Activated CD4-positive, alpha-beta T cell treated with anti-CD3 and anti-CD28 coated beads, Interleukin-2, amount 10 ng/mL, durations not matched to agents 7 days and 5 days (primary cell): ENCODE data around the gene FFAR1. TPM values are rescaled to one million over a fixed set of nuclear protein-coding genes. Genes with fewer than 3 reads are reported as not detected.

Source experiments
- CTCF ChIA-PET: fragments of 350-600 bp; sonication (Branson Sonifier 250); formaldehyde crosslinking; loops from one replicate; lab custom pipeline; 2021; ENCODE audit warnings: antibody characterized with exemption; lab: Charles Lee
- POLR2A ChIA-PET: fragments of 350-600 bp; sonication (Branson Sonifier 250); formaldehyde crosslinking; loops from one replicate; lab custom pipeline; 2021; ENCODE audit warnings: antibody characterized with exemption; lab: Charles Lee
- DNase-seq: peaks from one replicate; pipeline ENCODE4 v3.0.0-alpha.2; 2020
- H3K27ac Mint-ChIP-seq: one replicate; pipeline ENCODE4 v1.8.0; 2021; ENCODE audit warnings: mild to moderate bottlenecking, moderate library complexity, mixed read lengths
- H3K27me3 Mint-ChIP-seq: one replicate; pipeline ENCODE4 v1.8.0; 2021; ENCODE audit warnings: mixed read lengths
- H3K36me3 Mint-ChIP-seq: one replicate; pipeline ENCODE4 v1.8.0; 2021; ENCODE audit warnings: low read depth, mixed read lengths
- H3K4me1 Mint-ChIP-seq: one replicate; pipeline ENCODE4 v1.8.0; 2021; ENCODE audit warnings: mixed read lengths
- H3K4me3 Mint-ChIP-seq: one replicate; pipeline ENCODE4 v1.8.0; 2021; ENCODE audit warnings: mild to moderate bottlenecking, moderate library complexity, mixed read lengths
- H3K9me3 Mint-ChIP-seq: one replicate; pipeline ENCODE4 v1.8.0; 2021; ENCODE audit warnings: mixed read lengths
- total RNA-seq, 2 experiments: library from RNA; stranded (reverse); gene quantifications; one replicate each; pipeline ENCODE4 v1.2.3, GENCODE V29; 2021

Gene FFAR1
- total RNA-seq, 2 experiments from 2014 or later, result not detected

DNA sequence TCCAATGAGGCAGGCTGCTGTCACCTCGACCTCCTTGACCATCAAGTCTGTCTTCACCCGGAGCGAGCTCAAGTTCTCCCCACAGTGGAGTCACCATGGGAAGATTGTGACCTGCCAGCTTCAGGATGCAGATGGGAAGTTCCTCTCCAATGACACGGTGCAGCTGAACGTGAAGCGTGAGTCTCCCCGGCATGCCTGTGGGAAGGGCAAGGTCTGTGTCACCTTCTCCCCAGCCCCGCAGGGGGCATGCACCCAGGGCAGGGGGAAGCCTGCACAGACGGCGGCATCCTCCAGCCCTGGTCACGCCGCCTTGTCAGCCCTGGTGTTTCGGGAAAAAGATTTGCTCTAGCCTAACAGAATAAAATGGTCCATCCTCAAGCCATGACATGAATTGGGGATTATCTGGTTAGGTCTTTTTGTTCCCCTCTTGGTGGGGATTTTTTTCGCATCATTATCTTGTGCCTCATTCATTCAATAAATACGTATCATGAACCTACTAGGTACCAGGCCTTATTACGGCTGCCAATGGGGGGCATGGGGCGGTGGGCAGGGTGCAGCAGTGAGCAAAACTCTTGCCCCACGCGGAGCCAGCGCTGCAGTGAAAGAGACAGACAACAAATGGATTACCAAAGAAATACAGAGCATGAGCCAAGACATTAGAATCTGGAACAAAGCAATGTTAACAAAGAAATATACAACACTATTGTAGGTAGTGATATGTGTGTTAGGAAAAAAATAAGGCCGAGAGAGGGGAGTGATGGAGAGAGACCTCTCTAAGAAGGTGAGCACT lies 11.3 kb upstream of the FFAR1 start:
- no peak overlapping the region for H3K27ac Mint-ChIP-seq
- no peak overlapping the region for H3K4me3 Mint-ChIP-seq
- H3K4me1 Mint-ChIP-seq, result peaks cover 16% of the 10 kb centered on the region
- no peaks in the 10 kb centered on the region for H3K27me3 Mint-ChIP-seq
- H3K36me3 Mint-ChIP-seq, result no peaks in the 10 kb centered on the region
- POLR2A ChIA-PET, result no interaction called here
- no peaks in the 10 kb centered on the region for H3K9me3 Mint-ChIP-seq
- CTCF ChIA-PET, result interaction anchor here (0.8 kb wide), 1 partner anchor 161 kb away, joined by 3 read pairs; no protein-coding TSS in a partner anchor
- no peak for DNase-seq

DNA sequence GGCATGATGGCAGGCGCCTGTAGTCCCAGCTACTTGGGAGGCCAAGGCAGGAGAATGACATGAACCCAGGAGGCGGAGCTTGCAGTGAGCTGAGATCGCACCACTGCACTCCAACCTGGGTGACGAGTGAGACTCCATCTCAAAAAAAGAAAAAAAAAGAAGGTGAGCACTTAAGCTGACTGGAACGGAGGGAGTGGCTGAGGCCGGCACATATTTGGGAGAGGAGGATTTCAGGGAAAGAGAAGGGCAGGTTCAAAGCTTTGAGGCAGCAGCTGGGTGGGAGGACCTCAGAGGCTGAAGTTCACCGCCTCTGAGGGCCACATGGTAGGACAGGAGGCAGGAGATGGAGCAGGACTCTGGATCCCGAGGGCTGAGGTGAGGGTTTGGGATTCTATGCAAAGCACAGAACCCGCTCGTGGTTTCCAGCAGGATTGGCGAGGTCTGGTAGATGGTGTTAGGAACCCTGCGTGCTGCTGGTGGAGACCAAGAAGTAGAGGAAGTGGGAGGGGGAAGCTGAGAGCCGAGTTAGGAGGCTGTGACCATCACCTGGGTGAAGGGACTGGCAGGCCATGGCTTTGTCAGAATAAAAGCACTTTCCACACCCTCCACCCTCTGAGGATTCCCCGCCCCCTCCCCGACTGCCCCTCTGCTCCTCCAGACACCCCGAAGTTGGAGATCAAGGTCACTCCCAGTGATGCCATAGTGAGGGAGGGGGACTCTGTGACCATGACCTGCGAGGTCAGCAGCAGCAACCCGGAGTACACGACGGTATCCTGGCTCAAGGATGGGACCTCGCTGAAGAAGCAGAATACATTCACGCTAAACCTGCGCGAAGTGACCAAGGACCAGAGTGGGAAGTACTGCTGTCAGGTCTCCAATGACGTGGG lies 10.4 kb upstream of the FFAR1 start:
- H3K27ac Mint-ChIP-seq, result no peak overlapping the region
- no peaks in the 10 kb centered on the region for H3K9me3 Mint-ChIP-seq
- H3K4me1 Mint-ChIP-seq, result peaks cover 16% of the 10 kb centered on the region
- ChIA-PET CTCF (no interaction called here), POLR2A (no interaction called here)
- DNase-seq, result no peak
- no peak overlapping the region for H3K4me3 Mint-ChIP-seq
- H3K36me3 Mint-ChIP-seq, result no peaks in the 10 kb centered on the region
- H3K27me3 Mint-ChIP-seq, result no peaks in the 10 kb centered on the region

DNA sequence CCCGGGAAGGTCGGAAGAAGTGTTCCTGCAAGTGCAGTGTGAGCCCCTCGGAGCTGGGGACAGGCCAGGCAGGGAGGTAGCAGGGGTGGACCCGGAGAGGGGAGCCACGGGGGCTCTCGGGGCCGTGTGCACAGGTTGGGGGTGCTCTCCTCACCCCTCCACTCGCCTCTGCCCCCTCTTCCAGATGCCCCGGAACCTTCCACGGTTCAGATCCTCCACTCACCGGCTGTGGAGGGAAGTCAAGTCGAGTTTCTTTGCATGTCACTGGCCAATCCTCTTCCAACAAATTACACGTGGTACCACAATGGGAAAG lies 9.8 kb upstream of the FFAR1 start:
- Mint-ChIP-seq H3K27ac (no peak overlapping the region), H3K9me3 (no peaks in the 10 kb centered on the region), H3K27me3 (no peaks in the 10 kb centered on the region), H3K4me3 (no peak overlapping the region), H3K36me3 (no peaks in the 10 kb centered on the region), H3K4me1 (peaks cover 10% of the 10 kb centered on the region)
- CTCF ChIA-PET, result no interaction called here
- POLR2A ChIA-PET, result no interaction called here
- no peak for DNase-seq

DNA sequence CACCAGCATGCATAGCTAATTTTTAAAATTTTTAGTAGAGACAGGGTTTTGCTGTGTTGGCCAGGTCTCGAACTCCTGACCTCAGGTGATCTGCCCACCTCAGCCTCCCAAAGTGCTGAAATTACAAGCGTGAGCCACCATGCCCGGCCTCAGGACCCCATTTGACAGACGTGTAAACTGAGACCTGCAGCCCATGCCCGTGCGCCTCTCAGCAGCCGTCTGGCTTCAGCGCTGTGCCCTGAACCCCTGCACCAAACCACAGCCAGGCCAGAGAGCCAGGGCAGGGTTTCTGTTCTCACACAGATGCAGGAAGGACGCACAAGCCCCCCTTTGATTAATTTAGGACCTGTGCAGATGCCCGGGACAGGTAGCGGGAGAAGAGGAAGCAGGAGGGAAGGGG lies 7.3 kb upstream of the FFAR1 start:
- Mint-ChIP-seq H3K4me1 (no peaks in the 10 kb centered on the region), H3K9me3 (no peaks in the 10 kb centered on the region), H3K27ac (no peak overlapping the region), H3K36me3 (no peaks in the 10 kb centered on the region), H3K27me3 (peaks cover 3% of the 10 kb centered on the region), H3K4me3 (no peak overlapping the region)
- ChIA-PET POLR2A (no interaction called here), CTCF (interaction anchor here (0.6 to 2.0 kb wide), 2 partner anchors 13 to 24 kb away, joined by 5 to 6 read pairs; no protein-coding TSS in a partner anchor)
- DNase-seq, result no peak

DNA sequence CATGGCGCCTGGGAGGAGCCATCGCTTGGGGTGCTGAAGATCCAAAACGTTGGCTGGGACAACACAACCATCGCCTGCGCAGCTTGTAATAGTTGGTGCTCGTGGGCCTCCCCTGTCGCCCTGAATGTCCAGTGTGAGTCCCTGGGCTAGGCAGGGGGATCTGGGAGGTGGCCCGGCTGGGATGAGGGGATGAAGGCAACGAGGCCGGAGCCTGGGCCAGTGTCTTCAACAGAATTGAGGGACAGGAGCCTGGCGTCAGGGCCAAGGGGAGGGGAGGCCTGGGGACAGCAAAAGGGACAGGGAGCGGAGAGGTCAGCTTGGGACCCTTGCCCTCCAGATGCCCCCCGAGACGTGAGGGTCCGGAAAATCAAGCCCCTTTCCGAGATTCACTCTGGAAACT lies 6.7 kb upstream of the FFAR1 start:
- CTCF ChIA-PET, result interaction anchor here (2.0 kb wide), 1 partner anchor 12 kb away, joined by 6 read pairs; no protein-coding TSS in a partner anchor

DNA sequence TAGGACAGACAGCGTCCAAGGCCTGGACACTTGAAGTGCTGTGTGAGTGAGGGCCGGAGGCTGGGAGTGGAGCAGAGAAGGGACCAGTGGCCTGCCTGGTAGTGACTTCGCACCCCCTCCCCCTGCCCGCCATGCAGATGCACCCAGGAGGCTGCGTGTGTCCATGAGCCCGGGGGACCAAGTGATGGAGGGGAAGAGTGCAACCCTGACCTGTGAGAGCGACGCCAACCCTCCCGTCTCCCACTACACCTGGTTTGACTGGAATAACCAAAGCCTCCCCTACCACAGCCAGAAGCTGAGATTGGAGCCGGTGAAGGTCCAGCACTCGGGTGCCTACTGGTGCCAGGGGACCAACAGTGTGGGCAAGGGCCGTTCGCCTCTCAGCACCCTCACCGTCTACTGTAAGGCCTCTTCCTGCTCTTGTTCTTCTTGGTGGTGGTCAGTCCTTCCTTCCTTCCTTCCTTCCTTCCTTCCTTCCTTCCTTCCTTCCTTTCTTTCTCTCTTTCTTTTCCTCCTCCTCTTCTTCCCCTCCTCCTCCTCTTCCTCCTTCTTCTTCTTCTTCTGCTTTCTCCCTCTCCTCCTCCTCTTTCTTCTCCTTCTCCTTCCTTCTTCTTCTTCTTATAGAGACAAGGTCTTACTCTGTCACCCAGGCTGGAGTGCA lies 6.0 kb upstream of the FFAR1 start:
- H3K9me3 Mint-ChIP-seq, result no peaks in the 10 kb centered on the region
- DNase-seq, result no peak
- H3K4me3 Mint-ChIP-seq, result no peak overlapping the region
- H3K4me1 Mint-ChIP-seq, result peaks cover 11% of the 10 kb centered on the region
- no peaks in the 10 kb centered on the region for H3K36me3 Mint-ChIP-seq
- no peak overlapping the region for H3K27ac Mint-ChIP-seq
- POLR2A ChIA-PET, result no interaction called here
- H3K27me3 Mint-ChIP-seq, result peaks cover 3% of the 10 kb centered on the region
- CTCF ChIA-PET, result interaction anchor here (2.0 kb wide), 1 partner anchor 11 kb away, joined by 6 read pairs; no protein-coding TSS in a partner anchor

More for the DNA sequence above, 6.7 kb upstream of the FFAR1 start:
- Mint-ChIP-seq H3K4me3 (no peak overlapping the region), H3K27me3 (peaks cover 3% of the 10 kb centered on the region), H3K4me1 (peaks cover 4% of the 10 kb centered on the region), H3K36me3 (no peaks in the 10 kb centered on the region), H3K27ac (no peak overlapping the region), H3K9me3 (no peaks in the 10 kb centered on the region)
- no peak for DNase-seq
- POLR2A ChIA-PET, result no interaction called here

DNA sequence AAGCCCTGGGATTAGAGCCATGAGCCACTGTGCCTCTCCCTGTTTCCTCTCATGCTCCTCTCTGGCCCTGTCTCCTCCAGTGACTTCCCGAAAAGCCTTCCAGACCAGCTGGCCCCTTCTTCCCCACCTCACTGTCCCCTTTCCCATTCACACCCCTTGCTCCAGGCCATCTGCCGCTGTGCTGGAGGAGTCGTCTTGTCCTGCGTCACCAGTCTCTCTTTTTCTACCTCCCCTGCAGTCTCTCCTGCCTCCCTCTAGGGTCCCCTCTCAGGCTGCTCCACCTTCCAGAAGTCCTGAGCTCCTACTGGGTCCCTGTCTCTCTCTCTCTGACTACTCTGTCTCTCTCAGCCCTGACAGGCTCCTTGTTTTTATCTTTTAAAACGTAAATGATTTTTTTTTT lies 5.3 kb upstream of the FFAR1 start:
- ChIA-PET POLR2A (no interaction called here), CTCF (no interaction called here)
- DNase-seq, result no peak
- Mint-ChIP-seq H3K4me1 (peaks cover 18% of the 10 kb centered on the region), H3K9me3 (no peaks in the 10 kb centered on the region), H3K36me3 (no peaks in the 10 kb centered on the region), H3K27me3 (peaks cover 3% of the 10 kb centered on the region), H3K27ac (no peak overlapping the region), H3K4me3 (no peak overlapping the region)

DNA sequence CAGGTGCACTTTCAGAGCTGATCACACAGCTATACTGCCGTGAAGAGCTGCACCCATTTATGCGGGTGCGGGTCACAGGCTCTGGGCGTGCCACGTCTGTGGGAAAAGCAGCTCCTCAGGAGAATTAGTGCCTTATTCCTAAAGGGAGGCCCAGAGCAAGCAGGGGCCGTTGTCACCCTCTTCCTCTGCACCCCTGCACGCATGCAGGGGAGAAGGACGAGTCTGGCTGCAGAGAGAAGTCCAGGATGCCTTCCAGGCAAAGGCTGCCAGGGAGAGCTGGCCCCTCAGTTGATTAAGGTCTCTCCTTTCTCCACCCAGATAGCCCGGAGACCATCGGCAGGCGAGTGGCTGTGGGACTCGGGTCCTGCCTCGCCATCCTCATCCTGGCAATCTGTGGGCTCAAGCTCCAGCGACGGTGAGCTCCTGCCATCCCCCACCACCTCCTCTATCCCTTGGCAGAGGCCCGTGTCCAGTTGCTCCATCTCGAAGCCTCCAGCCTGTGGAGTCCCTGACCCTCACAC lies 3.1 kb upstream of the FFAR1 start:
- no peaks in the 10 kb centered on the region for H3K36me3 Mint-ChIP-seq
- POLR2A ChIA-PET, result no interaction called here
- DNase-seq, result no peak
- no peak overlapping the region for H3K27ac Mint-ChIP-seq
- no peaks in the 10 kb centered on the region for H3K9me3 Mint-ChIP-seq
- H3K27me3 Mint-ChIP-seq, result peaks cover 3% of the 10 kb centered on the region
- CTCF ChIA-PET, result no interaction called here
- H3K4me1 Mint-ChIP-seq, result peaks cover 35% of the 10 kb centered on the region
- H3K4me3 Mint-ChIP-seq, result no peak overlapping the region

DNA sequence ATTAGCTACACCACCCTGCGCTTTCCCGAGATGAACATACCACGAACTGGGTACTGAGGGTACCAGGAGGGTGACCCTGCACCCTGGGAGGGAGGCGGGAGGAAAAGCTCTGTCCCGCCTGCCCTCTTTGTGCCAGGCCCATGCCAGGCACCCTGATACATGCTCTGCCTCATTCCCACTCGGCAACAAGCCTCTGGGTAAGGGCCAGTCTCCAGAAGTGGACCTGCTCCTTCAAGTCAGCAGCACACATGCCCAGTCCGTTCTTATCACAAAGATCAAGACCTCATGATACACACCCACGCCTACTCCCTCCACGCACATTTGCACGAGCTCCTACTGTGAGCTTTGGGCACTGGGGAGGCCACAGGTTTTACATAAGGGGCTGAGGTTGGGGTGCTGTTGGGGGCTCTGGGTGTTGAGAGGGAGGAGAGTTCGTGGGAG lies 2.0 kb upstream of the FFAR1 start:
- Mint-ChIP-seq H3K4me1 (peaks cover 37% of the 10 kb centered on the region), H3K4me3 (no peak overlapping the region), H3K27me3 (peaks cover 3% of the 10 kb centered on the region), H3K9me3 (no peaks in the 10 kb centered on the region), H3K27ac (no peak overlapping the region), H3K36me3 (no peaks in the 10 kb centered on the region)
- CTCF ChIA-PET, result interaction anchor here (1.0 kb wide), 1 partner anchor 117 kb away, joined by 3 read pairs; no protein-coding TSS in a partner anchor
- DNase-seq, result no peak
- POLR2A ChIA-PET, result no interaction called here

DNA sequence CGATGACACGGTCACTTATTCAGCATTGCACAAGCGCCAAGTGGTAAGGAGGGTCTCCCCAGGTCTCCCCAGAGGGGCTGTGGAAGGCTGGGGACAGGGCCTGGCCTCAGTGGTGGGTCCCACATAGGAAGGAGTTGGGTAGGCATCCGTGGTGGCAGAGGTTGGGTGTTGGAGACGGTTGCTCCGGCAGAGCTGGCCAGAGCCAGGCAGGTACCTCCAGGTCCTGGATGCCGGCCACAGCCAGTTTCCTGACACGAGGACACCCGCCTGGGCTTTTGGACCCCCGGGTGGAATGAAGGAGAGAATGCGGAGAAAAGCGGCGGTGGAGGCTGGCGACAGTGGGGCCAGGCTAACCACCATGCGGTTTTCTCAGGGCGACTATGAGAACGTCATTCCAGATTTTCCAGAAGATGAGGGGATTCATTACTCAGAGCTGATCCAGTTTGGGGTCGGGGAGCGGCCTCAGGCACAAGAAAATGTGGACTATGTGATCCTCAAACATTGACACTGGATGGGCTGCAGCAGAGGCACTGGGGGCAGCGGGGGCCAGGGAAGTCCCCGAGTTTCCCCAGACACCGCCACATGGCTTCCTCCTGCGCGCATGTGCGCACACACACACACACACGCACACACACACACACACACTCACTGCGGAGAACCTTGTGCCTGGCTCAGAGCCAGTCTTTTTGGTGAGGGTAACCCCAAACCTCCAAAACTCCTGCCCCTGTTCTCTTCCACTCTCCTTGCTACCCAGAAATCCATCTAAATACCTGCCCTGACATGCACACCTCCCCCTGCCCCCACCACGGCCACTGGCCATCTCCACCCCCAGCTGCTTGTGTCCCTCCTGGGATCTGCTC lies 1.3 kb upstream of the FFAR1 start:
- peak; percentile 69 for DNase-seq
- Mint-ChIP-seq H3K36me3 (no peaks in the 10 kb centered on the region), H3K27ac (peak overlapping the region; percentile 27), H3K9me3 (no peaks in the 10 kb centered on the region), H3K27me3 (peaks cover 3% of the 10 kb centered on the region), H3K4me1 (peaks cover 37% of the 10 kb centered on the region), H3K4me3 (peak overlapping the region; percentile 40)
- POLR2A ChIA-PET, result no interaction called here
- CTCF ChIA-PET, result interaction anchor here (1.0 to 1.3 kb wide), 5 partner anchors 13 to 248 kb away, joined by 3 read pairs; no protein-coding TSS in a partner anchor

DNA sequence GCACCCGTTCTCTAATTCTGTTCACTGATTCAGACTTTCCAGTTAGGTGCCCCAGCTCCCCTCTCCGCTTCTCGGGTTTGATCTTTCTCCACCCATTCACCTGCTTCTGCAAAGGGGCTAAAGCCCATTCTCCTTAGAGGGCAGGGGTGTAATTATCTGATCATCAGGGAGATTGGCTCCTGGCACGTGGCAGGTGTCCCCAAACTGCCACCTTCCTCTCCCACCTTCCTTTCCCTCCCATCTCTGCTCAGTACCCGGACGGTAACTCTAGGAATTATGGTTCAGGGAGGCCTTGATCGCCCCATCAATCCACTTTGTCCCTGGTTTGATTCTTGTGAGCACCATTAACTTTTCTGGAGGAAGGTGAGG lies 212 bp downstream of the FFAR1 start:
- Mint-ChIP-seq H3K9me3 (no peaks in the 10 kb centered on the region), H3K27ac (peak overlapping the region; percentile 33), H3K36me3 (no peaks in the 10 kb centered on the region), H3K27me3 (peaks cover 3% of the 10 kb centered on the region), H3K4me1 (peaks cover 41% of the 10 kb centered on the region), H3K4me3 (peak overlapping the region; percentile 40)
- CTCF ChIA-PET, result interaction anchor here (0.9 to 1.6 kb wide), 4 partner anchors 34 to 147 kb away, joined by 3 to 4 read pairs (median 3); no protein-coding TSS in a partner anchor
- POLR2A ChIA-PET, result no interaction called here
- DNase-seq, result no peak
